T-helper 17 cell (primary cell): ENCODE measurements around the gene EMP3. TPM values are rescaled to one million over a fixed set of nuclear protein-coding genes. Genes with fewer than 3 reads are reported as not detected.
"Not testable (repeated sequence)": the region's sequence is repeated elsewhere in the genome, so short reads cannot be mapped to it uniquely, and the experiment has no call there.

Source experiments
- ATAC-seq: fragments of 150-1000 bp; cut with Tn5 transposase; 2 replicates; pipeline ENCODE4 v1.10.0; 2021; ENCODE audit warnings: mild to moderate bottlenecking, moderate library complexity
- DNase-seq, 3 donors: peaks; one replicate each; pipeline versions ENCODE4 v3.0.0 to v3.0.0-alpha.2; 2020 to 2021
- H3K9me3 ChIP-seq: one replicate; pipeline ENCODE4 v1.7.0; 2013; ENCODE audit warnings: low read length, mild to moderate bottlenecking; ENCODE audit not compliant: control insufficient read depth, poor library complexity, severe bottlenecking
- H3K27ac Mint-ChIP-seq: one replicate; pipeline ENCODE4 v1.8.0; 2022; ENCODE audit warnings: mild to moderate bottlenecking, moderate library complexity, mixed read lengths
- H3K27me3 Mint-ChIP-seq: one replicate; pipeline ENCODE4 v1.8.0; 2022; ENCODE audit warnings: mixed read lengths
- H3K36me3 Mint-ChIP-seq: one replicate; pipeline ENCODE4 v1.8.0; 2022; ENCODE audit warnings: low read depth, mixed read lengths
- H3K4me1 Mint-ChIP-seq: one replicate; pipeline ENCODE4 v1.8.0; 2022; ENCODE audit warnings: mild to moderate bottlenecking, mixed read lengths
- H3K4me3 Mint-ChIP-seq: one replicate; pipeline ENCODE4 v1.8.0; 2022; ENCODE audit warnings: mild to moderate bottlenecking, moderate library complexity, mixed read lengths
- total RNA-seq, 4 donors: library from RNA in 2 of 4; stranded (reverse) in 2 of 4; gene quantifications; one replicate each; pipeline ENCODE4 v1.2.3 and lab custom pipeline; 2022 to 2026

EMP3 gene
- total RNA-seq, 2 donors from 2014 or later = 286 to 374 TPM

DNA sequence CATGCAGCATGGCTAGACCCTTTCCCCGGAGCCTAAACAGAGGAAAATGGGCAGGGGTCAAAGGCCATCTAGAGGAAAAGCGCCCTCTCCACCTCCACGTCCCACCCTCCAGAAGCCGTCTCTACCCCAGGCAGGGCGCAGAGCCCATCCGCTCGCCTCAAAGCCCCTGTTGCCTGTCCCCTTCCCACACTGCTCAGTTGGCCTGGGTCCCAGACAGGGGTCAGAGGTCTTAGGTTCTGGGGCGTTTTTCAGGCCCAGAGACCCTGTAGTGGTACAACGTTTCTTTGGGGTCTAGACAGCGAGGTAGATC, 38.1 kb downstream of the EMP3 start:
- Mint-ChIP-seq H3K4me3 (peak overlapping the region; percentile 92), H3K27ac (peak overlapping the region; percentile 90), H3K27me3 (no peaks in the 10 kb centered on the region), H3K36me3 (peaks cover 1% of the 10 kb centered on the region), H3K4me1 (peaks cover 12% of the 10 kb centered on the region)
- ATAC-seq (no peak), DNase-seq (no peak)
- H3K9me3 ChIP-seq = no peaks in the 10 kb centered on the region

DNA sequence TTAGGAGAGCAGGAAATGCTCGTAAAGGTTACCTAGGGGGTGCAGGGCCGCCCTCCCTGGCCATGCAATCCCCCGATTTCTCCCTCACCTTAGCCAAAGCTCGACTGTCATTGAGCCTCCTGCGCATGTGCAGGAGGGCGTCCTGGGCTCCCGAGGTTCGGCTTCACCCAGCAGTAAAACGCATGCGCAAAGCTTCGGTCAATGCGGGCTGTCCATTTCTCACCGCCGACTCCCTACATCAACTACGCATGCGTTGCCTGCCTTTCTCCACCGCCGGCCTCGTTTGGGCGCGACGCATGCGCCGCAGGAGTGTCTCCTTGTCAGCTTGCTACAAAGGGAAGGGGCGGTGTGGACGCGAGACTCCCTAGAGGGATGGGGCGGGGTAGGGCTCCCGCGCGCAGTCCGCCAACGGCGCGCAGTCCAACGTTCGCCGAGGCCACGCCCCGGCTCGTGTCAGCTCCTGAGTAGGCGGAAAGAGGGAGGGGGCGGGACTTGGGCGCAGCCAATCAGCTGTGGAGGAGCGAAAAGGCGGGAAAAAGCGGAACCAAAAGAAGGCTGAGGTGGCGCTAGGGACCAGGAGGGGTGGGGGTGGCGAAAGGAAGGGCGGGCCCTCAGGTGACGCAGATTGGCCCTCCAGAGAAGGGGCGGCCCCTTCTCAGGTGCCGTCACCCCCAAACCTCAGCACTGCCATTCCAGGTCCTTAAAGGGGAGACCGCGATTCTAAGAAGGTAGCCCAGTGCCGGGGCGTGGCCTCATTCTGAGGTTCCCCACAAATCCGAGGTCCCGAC, 38.7 kb downstream of the EMP3 start, which contains the start of the genes SYNGR4 and TMEM143:
Gene SYNGR4 (plus strand): TSS at position 558 of the 788 bp plus-strand sequence. CDS start 1,476 bp downstream, outside the sequence.
Gene TMEM143 (minus strand): TSS at position 131 of the 788 bp plus-strand sequence. CDS start 20 bp downstream, at position 111.
- Mint-ChIP-seq H3K27ac (peak within 1 kb of the TSS; percentile 90), H3K27me3 (no peaks in the 10 kb centered on the region), H3K4me3 (peak within 1 kb of the TSS; percentile 92), H3K4me1 (peaks cover 10% of the 10 kb centered on the region), H3K36me3 (no peaks in the 10 kb centered on the region)
- no peaks in the 10 kb centered on the region for H3K9me3 ChIP-seq
- DNase-seq (peak; percentile 94 to 99 (median 97)), ATAC-seq (peak; percentile 91)

DNA sequence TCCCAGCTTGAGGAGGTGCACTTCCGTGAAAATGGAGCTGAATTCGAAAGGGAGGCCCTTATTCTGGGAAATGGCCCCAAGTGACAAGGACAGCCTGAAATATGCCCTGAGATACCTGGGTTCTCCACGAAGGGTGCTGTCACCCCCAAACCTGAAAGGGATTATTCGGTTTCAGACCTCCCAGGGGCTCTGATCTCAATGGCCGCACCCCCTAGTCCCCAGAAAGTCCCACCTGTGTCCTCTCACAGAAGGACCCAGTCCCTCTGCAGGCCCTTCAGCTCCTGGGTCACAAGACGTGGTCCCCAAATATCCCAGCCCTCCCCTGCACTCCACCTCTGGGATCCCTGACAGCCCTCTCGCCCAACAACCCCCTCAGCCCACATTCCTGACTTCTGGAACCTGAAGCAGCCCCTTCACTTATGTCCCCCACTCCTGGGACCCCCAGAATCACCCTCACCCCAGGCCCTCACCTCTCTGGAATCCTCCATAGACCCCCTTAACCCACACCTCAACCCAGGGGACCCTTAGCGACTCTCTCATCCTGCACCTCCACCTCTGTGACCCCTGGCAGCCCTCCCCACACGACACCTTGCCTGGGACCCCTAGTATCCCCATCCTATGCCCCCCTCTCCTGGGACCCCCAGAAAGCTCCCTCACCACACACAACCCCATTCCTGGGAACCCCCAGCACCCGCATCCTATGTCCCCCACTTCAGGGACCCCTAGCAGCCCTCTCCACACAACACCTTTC, 39.4 kb downstream of the EMP3 start:
- no peaks in the 10 kb centered on the region for H3K9me3 ChIP-seq
- Mint-ChIP-seq H3K4me3 (peak overlapping the region; percentile 92), H3K4me1 (peaks cover 10% of the 10 kb centered on the region), H3K27me3 (no peaks in the 10 kb centered on the region), H3K27ac (peak overlapping the region; percentile 90), H3K36me3 (no peaks in the 10 kb centered on the region)
- ATAC-seq (no peak), DNase-seq (no peak)

DNA sequence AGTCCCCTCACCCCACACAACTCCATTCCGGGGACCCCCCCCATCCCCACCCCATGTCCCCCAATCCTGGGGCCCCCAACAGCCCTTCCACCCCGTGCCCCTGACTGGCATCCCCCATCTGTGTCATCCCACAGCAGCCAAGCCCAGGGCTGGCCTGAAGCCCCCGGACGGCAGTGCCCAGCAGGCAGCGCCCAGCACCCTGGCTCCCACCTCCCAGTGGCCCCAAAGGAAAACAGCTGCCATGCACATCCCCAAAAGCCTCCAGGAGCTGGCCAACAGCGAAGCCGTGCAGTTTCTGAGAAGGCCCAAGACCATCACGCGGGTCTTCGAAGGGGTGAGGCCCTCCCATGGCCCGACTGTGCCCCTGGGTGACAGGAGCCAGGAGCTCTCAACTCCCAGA, 40.2 kb downstream of the EMP3 start:
- H3K36me3 Mint-ChIP-seq = no peaks in the 10 kb centered on the region
- H3K4me3 Mint-ChIP-seq = no peak overlapping the region
- H3K27ac Mint-ChIP-seq = no peak overlapping the region
- H3K9me3 ChIP-seq = no peaks in the 10 kb centered on the region
- DNase-seq (no peak), ATAC-seq (no peak)
- H3K27me3 Mint-ChIP-seq = no peaks in the 10 kb centered on the region
- H3K4me1 Mint-ChIP-seq = peaks cover 10% of the 10 kb centered on the region

DNA sequence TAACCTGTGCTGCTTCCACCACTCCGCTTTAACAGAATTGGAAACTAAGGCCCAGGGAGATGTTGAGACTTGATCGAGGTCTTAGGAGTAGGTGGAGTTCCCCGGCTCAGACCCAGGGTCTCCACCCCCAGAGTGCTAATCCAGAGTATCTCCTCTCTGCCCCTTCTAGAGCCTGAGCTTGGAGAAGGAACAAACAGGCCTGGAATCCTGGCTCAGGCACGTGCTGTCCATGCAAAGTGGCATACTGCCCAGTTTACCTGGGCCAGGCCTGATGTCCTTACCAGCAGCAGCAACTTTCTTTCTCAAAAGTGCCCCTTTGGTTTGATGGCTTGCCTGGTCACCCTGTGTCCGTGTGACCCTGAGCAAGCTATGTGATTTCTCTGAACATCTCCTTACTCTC, 42.5 kb downstream of the EMP3 start:
- Mint-ChIP-seq H3K4me1 (peaks cover 7% of the 10 kb centered on the region), H3K4me3 (no peak overlapping the region), H3K27me3 (no peaks in the 10 kb centered on the region), H3K27ac (no peak overlapping the region), H3K36me3 (no peaks in the 10 kb centered on the region)
- DNase-seq (no peak), ATAC-seq (no peak)
- no peaks in the 10 kb centered on the region for H3K9me3 ChIP-seq

DNA sequence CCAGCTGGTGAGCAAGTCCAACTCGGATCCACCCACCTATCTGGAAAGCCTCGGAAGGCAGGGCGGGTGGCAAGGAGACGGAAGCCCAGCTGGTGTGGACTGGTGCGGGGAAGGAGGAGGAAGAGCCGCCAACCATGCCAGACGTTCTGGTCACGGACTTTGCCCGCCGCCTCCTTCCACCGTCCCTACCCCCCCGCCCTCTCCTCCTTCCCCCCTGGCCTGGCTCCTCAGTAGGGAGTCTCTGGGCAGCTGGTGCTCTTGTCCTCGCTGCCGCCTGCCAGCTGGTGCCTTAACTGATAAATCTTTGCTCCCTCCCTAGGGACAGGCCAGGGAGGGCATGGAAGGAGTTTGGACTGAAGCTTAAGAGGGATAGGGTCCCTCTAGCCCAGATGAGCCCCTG, 43.6 kb downstream of the EMP3 start:
- no peak overlapping the region for H3K4me3 Mint-ChIP-seq
- no peaks in the 10 kb centered on the region for H3K36me3 Mint-ChIP-seq
- ATAC-seq = no peak
- peaks cover 2% of the 10 kb centered on the region for H3K4me1 Mint-ChIP-seq
- no peak for DNase-seq
- no peaks in the 10 kb centered on the region for H3K9me3 ChIP-seq
- no peak overlapping the region for H3K27ac Mint-ChIP-seq
- no peaks in the 10 kb centered on the region for H3K27me3 Mint-ChIP-seq

DNA sequence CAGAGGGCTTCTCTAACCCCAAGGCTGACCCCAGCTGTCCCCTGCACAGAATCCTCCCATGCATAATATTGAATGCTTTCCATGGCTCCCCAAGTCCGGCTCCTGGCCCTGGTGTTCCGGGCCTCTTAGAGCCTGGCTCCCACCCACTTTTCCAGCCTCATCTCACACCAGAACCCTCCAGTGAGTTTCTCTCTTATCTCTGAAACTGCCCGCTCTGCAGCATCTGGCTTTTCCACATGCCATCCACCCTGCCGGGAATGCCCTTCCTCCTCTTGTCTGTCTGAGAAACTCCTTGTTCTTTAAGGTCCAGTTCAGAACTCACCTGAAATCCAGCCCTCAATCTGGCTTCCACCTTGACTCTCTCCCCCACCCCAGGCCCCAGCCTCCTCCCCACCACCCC, 45.6 kb downstream of the EMP3 start:
- H3K4me3 Mint-ChIP-seq = no peak overlapping the region
- ATAC-seq = no peak
- H3K36me3 Mint-ChIP-seq = no peaks in the 10 kb centered on the region
- DNase-seq = no peak
- H3K4me1 Mint-ChIP-seq = no peaks in the 10 kb centered on the region
- H3K27me3 Mint-ChIP-seq = no peaks in the 10 kb centered on the region
- H3K9me3 ChIP-seq = no peaks in the 10 kb centered on the region
- no peak overlapping the region for H3K27ac Mint-ChIP-seq

DNA sequence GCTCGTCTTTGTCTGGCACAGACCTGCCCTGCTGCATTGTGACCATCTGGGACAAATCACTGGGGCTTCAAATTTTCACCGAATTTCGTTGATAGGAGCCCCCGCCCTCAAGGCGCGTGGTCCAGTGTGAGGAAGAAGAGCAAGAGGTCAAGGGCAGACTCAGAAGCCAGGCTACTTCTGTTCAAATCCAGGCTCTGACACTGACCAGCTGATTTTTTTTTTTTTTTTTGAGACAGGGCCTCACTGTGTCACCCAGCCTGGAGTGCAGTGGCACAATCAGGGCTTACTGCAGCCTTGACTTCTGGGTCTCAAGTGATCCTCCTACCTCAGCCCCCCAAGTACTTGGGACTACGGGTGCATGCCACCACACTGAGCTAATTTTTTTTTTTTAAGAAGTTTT, 46.0 kb downstream of the EMP3 start:
- Mint-ChIP-seq H3K27ac (no peak overlapping the region), H3K36me3 (no peaks in the 10 kb centered on the region), H3K4me3 (no peak overlapping the region), H3K4me1 (no peaks in the 10 kb centered on the region), H3K27me3 (no peaks in the 10 kb centered on the region)
- no peaks in the 10 kb centered on the region for H3K9me3 ChIP-seq
- no peak for ATAC-seq
- no peak for DNase-seq

DNA sequence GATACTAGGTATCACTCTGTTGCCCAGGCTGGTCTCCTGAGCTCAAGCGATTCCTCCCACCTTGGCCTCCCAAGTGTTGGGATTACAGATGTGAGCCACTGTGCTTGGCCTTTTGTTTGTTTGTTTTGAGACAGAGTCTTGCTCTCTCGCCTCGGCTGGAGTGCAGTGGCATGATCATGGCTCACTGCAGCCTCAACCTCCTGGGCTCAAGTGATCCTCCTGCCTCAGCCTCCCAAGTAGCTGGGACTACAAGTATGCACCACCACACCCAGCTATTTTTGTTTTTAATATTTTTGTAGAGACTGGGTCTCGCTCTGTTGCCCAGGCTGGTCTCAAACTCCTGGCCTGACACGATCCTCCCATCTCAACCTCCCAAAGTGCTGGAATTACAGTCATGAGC, 46.4 kb downstream of the EMP3 start:
- peak overlapping the region; percentile 11 for H3K27ac Mint-ChIP-seq
- DNase-seq, H3K4me1 Mint-ChIP-seq, H3K9me3 ChIP-seq, H3K27me3 Mint-ChIP-seq, H3K36me3 Mint-ChIP-seq, ATAC-seq, H3K4me3 Mint-ChIP-seq: not testable (repeated sequence)

DNA sequence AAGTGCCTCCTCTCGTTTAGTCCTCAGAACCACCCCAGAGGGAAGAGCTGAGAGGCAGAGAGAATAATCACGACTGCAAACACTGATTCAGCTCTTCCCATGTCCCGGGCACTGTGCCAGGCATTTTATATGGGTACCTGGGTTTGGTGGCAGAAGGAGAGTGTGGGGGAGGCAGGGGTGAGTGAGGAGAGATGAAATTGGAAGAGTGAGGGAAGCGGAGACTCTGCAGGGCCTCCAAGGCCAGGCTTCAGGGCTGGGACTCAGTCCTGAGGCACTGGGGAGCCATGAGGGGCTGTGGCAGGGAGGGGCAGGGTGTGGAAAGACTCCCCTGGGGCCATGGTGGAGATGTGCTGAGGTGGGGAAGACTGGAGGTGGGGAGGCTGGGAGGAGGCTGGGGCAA, 47.6 kb downstream of the EMP3 start:
- DNase-seq (no peak), ATAC-seq (no peak)
- no peaks in the 10 kb centered on the region for H3K9me3 ChIP-seq
- no peak overlapping the region for H3K4me3 Mint-ChIP-seq
- peaks cover 2% of the 10 kb centered on the region for H3K4me1 Mint-ChIP-seq
- peak overlapping the region; percentile 57 for H3K27ac Mint-ChIP-seq
- no peaks in the 10 kb centered on the region for H3K27me3 Mint-ChIP-seq
- H3K36me3 Mint-ChIP-seq = no peaks in the 10 kb centered on the region

DNA sequence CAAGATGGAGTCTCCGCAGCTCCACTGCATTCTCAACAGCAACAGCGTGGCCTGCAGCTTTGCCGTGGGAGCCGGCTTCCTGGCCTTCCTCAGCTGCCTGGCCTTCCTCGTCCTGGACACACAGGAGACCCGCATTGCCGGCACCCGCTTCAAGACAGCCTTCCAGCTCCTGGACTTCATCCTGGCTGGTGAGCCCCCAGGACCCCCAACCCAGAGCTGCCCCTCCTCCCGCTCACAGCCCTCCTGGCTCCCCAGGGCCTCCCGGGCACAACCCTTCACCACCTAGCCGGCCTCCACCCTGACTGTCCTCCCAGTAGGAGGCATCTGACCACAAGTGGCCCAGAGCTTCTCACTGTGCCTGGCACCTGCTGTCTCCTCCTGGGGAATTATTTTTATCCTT, 48.2 kb downstream of the EMP3 start:
- ATAC-seq (no peak), DNase-seq (no peak)
- H3K4me1 Mint-ChIP-seq = peaks cover 2% of the 10 kb centered on the region
- H3K27ac Mint-ChIP-seq = no peak overlapping the region
- H3K4me3 Mint-ChIP-seq = no peak overlapping the region
- no peaks in the 10 kb centered on the region for H3K36me3 Mint-ChIP-seq
- no peaks in the 10 kb centered on the region for H3K27me3 Mint-ChIP-seq
- no peaks in the 10 kb centered on the region for H3K9me3 ChIP-seq

DNA sequence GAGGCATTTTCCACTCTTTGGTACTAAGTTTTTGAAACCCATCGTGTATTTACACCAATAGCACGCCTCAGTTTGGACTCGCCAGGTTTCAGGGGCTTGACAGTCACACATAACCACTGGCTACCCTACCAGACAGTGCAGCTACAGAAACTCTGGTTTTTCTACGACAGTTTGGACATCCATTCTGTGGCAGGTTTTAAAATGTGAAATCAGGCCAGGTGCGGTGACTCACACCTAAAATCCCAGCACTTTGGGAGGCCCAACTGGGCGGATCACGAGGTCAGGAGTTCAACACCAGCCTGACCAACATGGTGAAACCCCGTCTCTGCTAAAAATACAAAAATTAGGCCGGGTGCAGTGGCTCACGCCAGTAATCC, 52.8 kb downstream of the EMP3 start:
- Mint-ChIP-seq H3K36me3 (no peaks in the 10 kb centered on the region), H3K4me1 (peaks cover 2% of the 10 kb centered on the region), H3K4me3 (no peak overlapping the region), H3K27ac (no peak overlapping the region), H3K27me3 (no peaks in the 10 kb centered on the region)
- ATAC-seq (no peak), DNase-seq (no peak)
- no peaks in the 10 kb centered on the region for H3K9me3 ChIP-seq

DNA sequence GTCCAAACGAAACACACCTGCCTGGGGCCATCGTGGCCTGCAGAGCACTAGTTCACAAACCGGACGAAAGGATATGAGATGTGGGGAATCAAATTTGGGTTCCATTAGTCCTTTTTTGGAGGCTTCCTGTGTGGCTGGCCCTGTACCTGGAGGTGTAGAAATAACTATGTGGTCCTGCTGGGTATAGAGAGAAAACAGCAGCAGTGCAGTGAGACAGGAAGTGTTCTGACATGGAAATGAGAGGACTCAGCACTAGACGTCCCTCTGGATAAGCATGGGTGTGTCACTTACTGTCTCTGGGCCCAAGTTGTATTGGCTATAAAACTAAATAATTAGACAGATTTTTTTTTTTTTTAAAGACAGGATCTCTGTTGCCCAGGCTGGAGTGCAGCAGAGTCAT, 53.7 kb downstream of the EMP3 start:
- H3K4me3 Mint-ChIP-seq = no peak overlapping the region
- peaks cover 2% of the 10 kb centered on the region for H3K36me3 Mint-ChIP-seq
- DNase-seq (no peak), ATAC-seq (no peak)
- no peaks in the 10 kb centered on the region for H3K9me3 ChIP-seq
- no peaks in the 10 kb centered on the region for H3K27me3 Mint-ChIP-seq
- peaks cover 2% of the 10 kb centered on the region for H3K4me1 Mint-ChIP-seq
- no peak overlapping the region for H3K27ac Mint-ChIP-seq
